ENCODE data around the gene CD276.

CD276 gene

DNA sequence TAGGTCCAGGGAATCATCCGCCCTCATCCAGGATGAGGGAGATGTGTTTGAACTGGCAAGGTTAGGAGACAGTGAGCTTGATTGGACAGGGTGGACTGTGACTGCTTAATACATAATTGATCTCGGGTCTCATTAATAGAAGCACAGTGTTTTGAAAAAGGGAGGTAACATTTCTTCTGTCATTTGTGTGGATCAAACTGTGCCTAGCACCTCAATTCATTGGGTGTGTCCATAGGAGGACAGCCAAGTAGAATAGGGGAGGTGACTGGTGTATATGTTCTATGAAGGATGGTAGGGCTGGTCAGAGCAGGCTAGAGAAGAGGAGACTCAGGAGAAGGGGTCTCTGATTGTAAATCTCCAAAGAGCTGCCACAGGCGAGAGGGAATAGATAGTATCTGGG is 71.8 kb downstream of the CD276 start:
- Histone ChIP-seq H3K4me3 (ENCODE audit: low read depth in 1 of 5, low read length in 5 of 5) (no peak overlapping the region), H3K27ac (ENCODE audit: low read depth, low read length) (no peak overlapping the region), H3K9me3 (ENCODE audit: control insufficient read depth in 5 of 5, low read length in 5 of 5) (no peaks in the 10 kb centered on the region), H3K36me3 (ENCODE audit: control insufficient read depth in 5 of 5, insufficient read depth in 5 of 5, low read length in 5 of 5) (no peaks in the 10 kb centered on the region), H3K4me1 (ENCODE audit: control insufficient read depth in 5 of 5, insufficient read depth in 5 of 5, low read length in 5 of 5) (peaks cover 0 to 18% (median 16%) of the 10 kb centered on the region in 5 donors), H3K27me3 (ENCODE audit: control insufficient read depth in 5 of 5, insufficient read depth in 4 of 5, low read length in 5 of 5) (peaks cover 6 to 45% (median 19%) of the 10 kb centered on the region in 5 donors), H3K9ac (ENCODE audit: low read length in 5 of 5) (no peak overlapping the region)

DNA sequence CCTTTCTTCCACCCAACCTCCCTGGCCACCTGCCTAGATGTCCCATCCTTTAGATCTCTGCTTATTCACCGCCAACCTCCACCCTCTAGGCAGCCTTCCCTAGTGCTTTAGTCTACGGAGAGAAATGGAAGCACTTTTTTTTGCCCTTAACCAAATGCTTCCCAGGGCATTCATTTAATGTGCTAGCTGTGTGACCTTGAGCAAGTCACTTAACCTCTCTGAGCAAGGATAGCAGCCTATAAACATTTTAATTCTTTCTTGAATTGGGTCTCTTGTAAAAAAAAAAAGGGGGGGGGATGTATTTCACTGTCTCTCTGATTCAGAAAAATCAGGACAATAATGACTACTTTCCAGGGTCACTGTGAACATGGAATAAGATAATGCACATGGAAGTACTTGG is 72.2 kb downstream of the CD276 start:
- peaks cover 0 to 16% (median 14%) of the 10 kb centered on the region in 5 donors for H3K4me1 ChIP-seq (ENCODE audit: control insufficient read depth in 5 of 5, insufficient read depth in 5 of 5, low read length in 5 of 5)
- H3K9me3 ChIP-seq (ENCODE audit: control insufficient read depth in 5 of 5, low read length in 5 of 5) = no peaks in the 10 kb centered on the region
- peaks cover 6 to 46% (median 18%) of the 10 kb centered on the region in 5 donors for H3K27me3 ChIP-seq (ENCODE audit: control insufficient read depth in 5 of 5, insufficient read depth in 4 of 5, low read length in 5 of 5)
- H3K9ac ChIP-seq (ENCODE audit: low read length in 5 of 5) = no peak overlapping the region
- H3K36me3 ChIP-seq (ENCODE audit: control insufficient read depth in 5 of 5, insufficient read depth in 5 of 5, low read length in 5 of 5) = no peaks in the 10 kb centered on the region
- H3K27ac ChIP-seq (ENCODE audit: low read depth, low read length) = no peak overlapping the region
- H3K4me3 ChIP-seq (ENCODE audit: low read depth in 1 of 5, low read length in 5 of 5) = no peak overlapping the region

GRCh38 chr15:73756947-73757513 is 72.8 kb downstream of the CD276 start:
- peaks cover 7 to 45% (median 15%) of the 10 kb centered on the region in 5 donors for H3K27me3 ChIP-seq (ENCODE audit: control insufficient read depth in 5 of 5, insufficient read depth in 4 of 5, low read length in 5 of 5)
- H3K4me3 ChIP-seq (ENCODE audit: low read depth in 1 of 5, low read length in 5 of 5) = no peak overlapping the region
- no peaks in the 10 kb centered on the region for H3K9me3 ChIP-seq (ENCODE audit: control insufficient read depth in 5 of 5, low read length in 5 of 5)
- peaks cover 0 to 11% (median 9%) of the 10 kb centered on the region in 5 donors for H3K4me1 ChIP-seq (ENCODE audit: control insufficient read depth in 5 of 5, insufficient read depth in 5 of 5, low read length in 5 of 5)
- H3K9ac ChIP-seq (ENCODE audit: low read length in 5 of 5) = no peak overlapping the region
- no peaks in the 10 kb centered on the region for H3K36me3 ChIP-seq (ENCODE audit: control insufficient read depth in 5 of 5, insufficient read depth in 5 of 5, low read length in 5 of 5)
- H3K27ac ChIP-seq (ENCODE audit: low read depth, low read length) = no peak overlapping the region

DNA sequence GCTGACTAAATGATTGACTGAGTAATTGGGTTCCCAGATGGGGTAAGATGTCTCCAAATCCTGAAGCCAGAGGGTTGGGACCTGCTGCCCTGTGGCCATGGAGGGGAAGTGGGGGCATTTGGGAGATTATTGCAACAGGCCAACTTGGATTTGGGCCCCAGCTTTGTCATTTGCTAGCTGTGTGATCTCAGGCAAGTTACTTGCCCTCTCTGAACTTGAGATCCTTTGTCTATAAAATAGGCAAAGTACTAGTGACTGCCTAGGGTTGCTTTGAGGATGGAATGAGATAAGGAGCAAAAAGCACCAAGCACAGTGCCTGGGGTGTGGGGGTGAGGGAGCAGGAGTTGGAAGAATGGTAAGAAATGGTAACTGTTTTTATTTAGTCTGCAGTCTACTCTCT is 73.4 kb downstream of the CD276 start:
- Histone ChIP-seq H3K4me3 (ENCODE audit: low read depth in 1 of 5, low read length in 5 of 5) (no peak overlapping the region), H3K4me1 (ENCODE audit: control insufficient read depth in 5 of 5, insufficient read depth in 5 of 5, low read length in 5 of 5) (peaks cover 0 to 6% (median 4%) of the 10 kb centered on the region in 5 donors), H3K9me3 (ENCODE audit: control insufficient read depth in 5 of 5, low read length in 5 of 5) (no peaks in the 10 kb centered on the region), H3K9ac (ENCODE audit: low read length in 5 of 5) (no peak overlapping the region), H3K36me3 (ENCODE audit: control insufficient read depth in 5 of 5, insufficient read depth in 5 of 5, low read length in 5 of 5) (no peaks in the 10 kb centered on the region), H3K27me3 (ENCODE audit: control insufficient read depth in 5 of 5, insufficient read depth in 4 of 5, low read length in 5 of 5) (peaks cover 9 to 45% (median 15%) of the 10 kb centered on the region in 5 donors), H3K27ac (ENCODE audit: low read depth, low read length) (no peak overlapping the region)

GRCh38 chr15:73758461-73758860 is 74.3 kb downstream of the CD276 start:
- peaks cover 9 to 44% (median 15%) of the 10 kb centered on the region in 5 donors for H3K27me3 ChIP-seq (ENCODE audit: control insufficient read depth in 5 of 5, insufficient read depth in 4 of 5, low read length in 5 of 5)
- no peaks in the 10 kb centered on the region for H3K9me3 ChIP-seq (ENCODE audit: control insufficient read depth in 5 of 5, low read length in 5 of 5)
- H3K4me1 ChIP-seq (ENCODE audit: control insufficient read depth in 5 of 5, insufficient read depth in 5 of 5, low read length in 5 of 5) = peaks cover 0 to 2% (median 1%) of the 10 kb centered on the region in 5 donors
- no peak overlapping the region for H3K27ac ChIP-seq (ENCODE audit: low read depth, low read length)
- H3K4me3 ChIP-seq (ENCODE audit: low read depth in 1 of 5, low read length in 5 of 5) = no peak overlapping the region
- no peak overlapping the region for H3K9ac ChIP-seq (ENCODE audit: low read length in 5 of 5)
- no peaks in the 10 kb centered on the region for H3K36me3 ChIP-seq (ENCODE audit: control insufficient read depth in 5 of 5, insufficient read depth in 5 of 5, low read length in 5 of 5)

GRCh38 chr15:73760330-73761329 is 76.4 kb downstream of the CD276 start:
- Histone ChIP-seq H3K27ac (ENCODE audit: low read depth, low read length) (no peak overlapping the region), H3K9me3 (ENCODE audit: control insufficient read depth in 5 of 5, low read length in 5 of 5) (no peaks in the 10 kb centered on the region), H3K9ac (ENCODE audit: low read length in 5 of 5) (no peak overlapping the region), H3K36me3 (ENCODE audit: control insufficient read depth in 5 of 5, insufficient read depth in 5 of 5, low read length in 5 of 5) (no peaks in the 10 kb centered on the region), H3K4me3 (ENCODE audit: low read depth in 1 of 5, low read length in 5 of 5) (no peak overlapping the region), H3K27me3 (ENCODE audit: control insufficient read depth in 5 of 5, insufficient read depth in 4 of 5, low read length in 5 of 5) (peaks cover 9 to 38% (median 15%) of the 10 kb centered on the region in 5 donors), H3K4me1 (ENCODE audit: control insufficient read depth in 5 of 5, insufficient read depth in 5 of 5, low read length in 5 of 5) (no peaks in the 10 kb centered on the region)

- no peak overlapping the region for H3K4me3 ChIP-seq (ENCODE audit: low read depth in 1 of 5, low read length in 5 of 5)
- no peaks in the 10 kb centered on the region for H3K36me3 ChIP-seq (ENCODE audit: control insufficient read depth in 5 of 5, insufficient read depth in 5 of 5, low read length in 5 of 5)
- H3K4me1 ChIP-seq (ENCODE audit: control insufficient read depth in 5 of 5, insufficient read depth in 5 of 5, low read length in 5 of 5) = no peaks in the 10 kb centered on the region
- H3K9ac ChIP-seq (ENCODE audit: low read length in 5 of 5) = no peak overlapping the region
- H3K27ac ChIP-seq (ENCODE audit: low read depth, low read length) = no peak overlapping the region
- peaks cover 3 to 21% (median 13%) of the 10 kb centered on the region in 5 donors for H3K27me3 ChIP-seq (ENCODE audit: control insufficient read depth in 5 of 5, insufficient read depth in 4 of 5, low read length in 5 of 5)
- no peaks in the 10 kb centered on the region for H3K9me3 ChIP-seq (ENCODE audit: control insufficient read depth in 5 of 5, low read length in 5 of 5)
These were observed 79.7 kb downstream of the CD276 start for GRCh38 chr15:73763931-73764330.
